Eye (tissue), 1 donor: ENCODE data around the gene ATXN1.
A peak's percentile ranks its signal among the peaks of the same experiment; 100 is the strongest.
"Not testable (repeated sequence)": the region's sequence is repeated elsewhere in the genome, so short reads cannot be mapped to it uniquely, and the experiment has no call there.

Source experiments
- DNase-seq: peaks from one replicate; pipeline ENCODE4 v3.0.0-alpha.2; 2015

Gene ATXN1

GRCh38 chr6:16291739-16292138, 469.5 kb downstream of the ATXN1 start:
- no peak for DNase-seq

GRCh38 chr6:16288163-16288562, 473.1 kb downstream of the ATXN1 start:
- DNase-seq: no peak

- DNase-seq: peak; percentile 74
Observed at GRCh38 chr6:16286151-16286522, 475.1 kb downstream of the ATXN1 start.

GRCh38 chr6:16285467-16286150, 475.7 kb downstream of the ATXN1 start:
- no peak for DNase-seq

- no peak for DNase-seq
Observed at GRCh38 chr6:16284472-16284871, 476.8 kb downstream of the ATXN1 start.

GRCh38 chr6:16282370-16282769, 478.9 kb downstream of the ATXN1 start:
- DNase-seq: no peak

GRCh38 chr6:16279243-16279642, 482.0 kb downstream of the ATXN1 start:
- no peak for DNase-seq

- no peak for DNase-seq
Observed at GRCh38 chr6:16278750-16279149, 482.5 kb downstream of the ATXN1 start.

GRCh38 chr6:16278048-16278724, 483.1 kb downstream of the ATXN1 start:
- no peak for DNase-seq

- DNase-seq: peak; percentile 62
Observed at GRCh38 chr6:16277101-16277981, 483.9 kb downstream of the ATXN1 start.

GRCh38 chr6:16274885-16275589, 486.2 kb downstream of the ATXN1 start:
- DNase-seq: no peak

- no peak for DNase-seq
Observed at GRCh38 chr6:16274483-16274882, 486.8 kb downstream of the ATXN1 start.

- peak; percentile 43 for DNase-seq
Observed at GRCh38 chr6:16273256-16273655, 488.0 kb downstream of the ATXN1 start.

- DNase-seq: no peak
Observed at GRCh38 chr6:16272201-16272600, 489.1 kb downstream of the ATXN1 start.

- no peak for DNase-seq
Observed at GRCh38 chr6:16271428-16271827, 489.8 kb downstream of the ATXN1 start.

GRCh38 chr6:16270178-16270794, 491.0 kb downstream of the ATXN1 start:
- no peak for DNase-seq

- DNase-seq: not testable (repeated sequence)
Observed at GRCh38 chr6:16269442-16270070, 491.7 kb downstream of the ATXN1 start.

- no peak for DNase-seq
Observed at GRCh38 chr6:16267428-16268263, 493.6 kb downstream of the ATXN1 start.

GRCh38 chr6:16265351-16266341, 495.6 kb downstream of the ATXN1 start:
- no peak for DNase-seq

- DNase-seq: no peak
Observed at GRCh38 chr6:16264785-16265184, 496.5 kb downstream of the ATXN1 start.
